ENCODE data around the gene MED26.

GRCh38 chr19:16600824-16601223, 27.2 kb downstream of the MED26 start:
- TF ChIP-seq NR3C1 (CRISPR knock-in tag; IDR thresholded peaks at IDR 0.05) (no peak), ZFX (CRISPR knock-in tag; IDR thresholded peaks at IDR 0.05) (no peak), EP300 (IDR thresholded peaks at IDR 0.05; ENCODE audit: low read length) (no peak), NKRF (IDR thresholded peaks at IDR 0.05; ENCODE audit: borderline replicate concordance) (no peak), RBBP5 (IDR thresholded peaks at IDR 0.05; ENCODE audit: borderline replicate concordance, insufficient read depth, low read length, poor library complexity, severe bottlenecking) (no peak), CEBPG (CRISPR knock-in tag; IDR thresholded peaks at IDR 0.05) (no peak), CEBPG (tag; conservative IDR thresholded peaks at IDR 0.05 in 1 of 2, IDR thresholded peaks at IDR 0.05 in 1 of 2) (no peak)

Measured in K562 (cell line).